WI38 (cell line): ENCODE measurements around the gene DRD3.

ENCODE experiments used
- H3K4me3 ChIP-seq: 2 replicates; pipeline ENCODE4 v1.5.1; 2011; ENCODE audit warnings: low read depth, mild to moderate bottlenecking, control low read depth, low read length
- TF ChIP-seq, protein P1 (sequence below): IDR thresholded peaks from 2 replicates; pipeline ENCODE4 v1.5.1; 2012; ENCODE audit warnings: low read depth, mild to moderate bottlenecking, control low read depth, low read length

Gene DRD3

DNA sequence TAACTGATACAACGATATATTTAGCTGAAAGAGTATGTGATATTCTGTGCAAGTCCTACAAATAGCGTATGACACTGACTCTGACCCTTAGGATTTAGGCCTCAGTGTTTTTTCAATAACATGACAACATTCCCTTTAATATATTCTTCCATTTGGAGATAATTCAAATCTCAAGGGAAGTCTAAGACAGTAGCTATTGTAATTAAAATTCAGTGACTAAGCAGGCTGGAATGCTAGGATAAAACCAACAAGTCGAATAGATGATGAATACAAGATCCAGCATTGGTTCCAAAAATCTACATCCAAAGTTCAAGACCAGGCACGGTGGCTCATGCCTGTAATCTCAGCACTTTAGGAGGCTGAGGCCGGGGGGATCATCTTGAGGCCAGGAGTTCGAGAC lies 66.2 kb downstream of the DRD3 start:
- TF ChIP-seq, protein P1, sequence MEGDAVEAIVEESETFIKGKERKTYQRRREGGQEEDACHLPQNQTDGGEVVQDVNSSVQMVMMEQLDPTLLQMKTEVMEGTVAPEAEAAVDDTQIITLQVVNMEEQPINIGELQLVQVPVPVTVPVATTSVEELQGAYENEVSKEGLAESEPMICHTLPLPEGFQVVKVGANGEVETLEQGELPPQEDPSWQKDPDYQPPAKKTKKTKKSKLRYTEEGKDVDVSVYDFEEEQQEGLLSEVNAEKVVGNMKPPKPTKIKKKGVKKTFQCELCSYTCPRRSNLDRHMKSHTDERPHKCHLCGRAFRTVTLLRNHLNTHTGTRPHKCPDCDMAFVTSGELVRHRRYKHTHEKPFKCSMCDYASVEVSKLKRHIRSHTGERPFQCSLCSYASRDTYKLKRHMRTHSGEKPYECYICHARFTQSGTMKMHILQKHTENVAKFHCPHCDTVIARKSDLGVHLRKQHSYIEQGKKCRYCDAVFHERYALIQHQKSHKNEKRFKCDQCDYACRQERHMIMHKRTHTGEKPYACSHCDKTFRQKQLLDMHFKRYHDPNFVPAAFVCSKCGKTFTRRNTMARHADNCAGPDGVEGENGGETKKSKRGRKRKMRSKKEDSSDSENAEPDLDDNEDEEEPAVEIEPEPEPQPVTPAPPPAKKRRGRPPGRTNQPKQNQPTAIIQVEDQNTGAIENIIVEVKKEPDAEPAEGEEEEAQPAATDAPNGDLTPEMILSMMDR = no peak
- no peak overlapping the region for H3K4me3 ChIP-seq

DNA sequence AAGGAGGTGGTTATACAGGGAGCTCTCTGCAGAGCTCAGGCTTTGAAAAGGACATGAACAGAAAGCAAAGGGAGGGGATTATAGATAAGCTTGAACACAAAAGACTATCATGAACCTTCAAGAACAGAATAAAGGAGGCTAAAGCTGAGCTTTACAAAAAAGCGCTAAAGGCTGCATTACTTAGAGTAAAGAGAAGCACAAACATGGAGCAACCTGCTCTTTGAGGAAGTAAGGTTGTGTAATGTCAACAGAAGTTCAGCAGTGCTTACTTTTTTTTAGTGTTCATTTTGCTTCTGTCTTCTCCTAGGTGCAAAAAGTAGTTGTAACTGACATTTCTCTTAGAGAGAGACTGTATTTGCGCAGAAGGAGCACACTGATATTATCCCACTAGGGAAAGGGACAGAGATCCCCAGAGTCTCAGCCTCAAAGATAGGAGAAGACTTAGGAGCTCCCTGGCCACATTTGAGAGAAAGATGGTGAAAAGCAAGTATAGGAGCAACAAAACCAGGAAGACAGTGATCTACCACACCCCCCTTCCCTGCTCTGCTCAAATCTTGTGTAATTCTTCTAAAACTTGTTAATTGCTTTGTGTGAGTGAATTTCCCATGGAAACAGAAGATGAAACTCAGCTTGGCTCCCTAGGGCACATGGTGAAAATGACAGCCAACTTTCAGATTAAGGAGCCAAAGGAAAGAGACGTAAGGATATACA lies 67.6 kb downstream of the DRD3 start:
- TF ChIP-seq, protein P1 = no peak
- H3K4me3 ChIP-seq = no peak overlapping the region

- no peak overlapping the region for H3K4me3 ChIP-seq
- TF ChIP-seq, protein P1 = no peak
These were observed 68.4 kb downstream of the DRD3 start for GRCh38 chr3:114110439-114110838.

DNA sequence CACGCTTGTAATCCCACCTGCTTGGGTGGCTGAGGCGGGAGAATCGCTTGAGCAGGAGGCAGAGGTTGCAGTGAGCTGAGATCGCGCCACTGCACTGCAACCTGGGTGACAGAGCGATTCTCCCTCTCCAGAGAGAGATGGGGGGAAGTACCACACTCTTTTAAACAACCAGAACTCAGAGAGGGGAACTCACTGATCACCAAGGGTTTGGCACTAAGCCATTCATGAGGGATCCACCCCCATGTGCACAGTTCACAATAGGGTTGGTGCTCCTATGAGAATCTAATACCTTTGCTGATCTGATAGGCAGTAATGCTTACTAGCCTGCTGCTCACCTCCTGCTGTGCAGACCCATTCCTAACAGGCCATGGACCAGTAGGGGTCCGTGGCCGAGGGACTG lies 70.7 kb downstream of the DRD3 start:
- TF ChIP-seq, protein P1 = no peak
- no peak overlapping the region for H3K4me3 ChIP-seq

- no peak overlapping the region for H3K4me3 ChIP-seq
- TF ChIP-seq, protein P1 = no peak
These were observed 74.4 kb downstream of the DRD3 start for GRCh38 chr3:114104414-114104813.

DNA sequence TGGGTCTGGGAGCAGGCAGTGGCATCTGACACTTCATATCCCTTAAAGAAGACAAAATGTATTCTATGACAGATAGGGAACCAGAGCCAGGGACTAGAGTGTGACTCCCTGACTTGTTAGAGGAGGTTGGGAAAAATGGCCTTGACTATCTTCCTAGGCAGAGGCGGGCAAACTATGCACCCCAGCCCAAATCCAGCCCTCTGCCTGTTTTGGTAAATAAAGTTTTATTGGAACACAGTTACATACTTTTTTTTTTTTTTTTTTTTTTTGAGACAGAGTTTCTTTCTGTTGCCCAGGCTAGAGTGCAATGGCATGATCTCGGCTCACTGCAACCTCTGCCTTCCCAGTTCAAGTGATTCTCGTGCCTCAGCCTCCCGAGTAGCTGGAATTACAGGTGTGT lies 75.0 kb downstream of the DRD3 start:
- H3K4me3 ChIP-seq = no peak overlapping the region
- TF ChIP-seq, protein P1 = no peak

DNA sequence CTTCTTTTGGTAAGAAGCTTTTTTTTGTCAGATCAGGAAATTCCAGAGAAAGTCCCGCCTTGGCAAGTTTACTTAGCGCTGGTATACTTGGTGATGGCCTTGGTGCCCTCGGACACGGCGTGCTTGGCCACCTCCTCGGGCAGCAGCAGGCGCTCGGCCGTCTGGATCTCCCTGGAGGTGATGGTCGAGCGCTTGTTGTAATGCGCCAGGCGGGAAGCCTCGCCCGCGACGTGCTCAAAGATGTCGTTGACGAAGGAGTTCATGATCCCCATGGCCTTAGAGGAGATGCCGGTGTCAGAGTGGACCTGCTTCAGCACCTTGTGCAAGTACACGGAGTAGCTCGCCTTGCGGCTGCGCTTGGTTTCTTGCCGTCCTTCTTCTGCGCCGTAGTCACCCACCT lies 75.7 kb downstream of the DRD3 start:
- TF ChIP-seq, protein P1 = no peak
- H3K4me3 ChIP-seq = no peak overlapping the region
